ENCODE measurements around the gene KCP.

DNA sequence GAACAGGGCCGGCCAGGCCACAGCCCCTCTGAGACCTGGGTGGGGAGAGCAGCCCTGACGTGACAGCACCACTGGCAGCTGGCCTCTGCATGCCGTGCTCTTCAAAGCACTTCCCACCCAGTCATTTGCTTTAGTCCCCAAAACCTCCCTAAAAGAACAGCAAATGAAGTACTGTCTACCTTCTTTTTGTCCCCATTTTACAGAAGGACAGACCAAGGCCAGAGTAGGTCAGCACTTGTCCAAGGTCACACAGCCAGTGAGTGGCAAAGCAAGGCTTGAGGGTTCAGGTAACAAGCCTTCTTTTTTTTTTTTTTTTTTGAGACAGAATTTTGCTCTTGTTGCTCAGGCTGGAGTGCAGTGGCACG, 32.8 kb downstream of the KCP start:
- TF ChIP-seq, protein P1, sequence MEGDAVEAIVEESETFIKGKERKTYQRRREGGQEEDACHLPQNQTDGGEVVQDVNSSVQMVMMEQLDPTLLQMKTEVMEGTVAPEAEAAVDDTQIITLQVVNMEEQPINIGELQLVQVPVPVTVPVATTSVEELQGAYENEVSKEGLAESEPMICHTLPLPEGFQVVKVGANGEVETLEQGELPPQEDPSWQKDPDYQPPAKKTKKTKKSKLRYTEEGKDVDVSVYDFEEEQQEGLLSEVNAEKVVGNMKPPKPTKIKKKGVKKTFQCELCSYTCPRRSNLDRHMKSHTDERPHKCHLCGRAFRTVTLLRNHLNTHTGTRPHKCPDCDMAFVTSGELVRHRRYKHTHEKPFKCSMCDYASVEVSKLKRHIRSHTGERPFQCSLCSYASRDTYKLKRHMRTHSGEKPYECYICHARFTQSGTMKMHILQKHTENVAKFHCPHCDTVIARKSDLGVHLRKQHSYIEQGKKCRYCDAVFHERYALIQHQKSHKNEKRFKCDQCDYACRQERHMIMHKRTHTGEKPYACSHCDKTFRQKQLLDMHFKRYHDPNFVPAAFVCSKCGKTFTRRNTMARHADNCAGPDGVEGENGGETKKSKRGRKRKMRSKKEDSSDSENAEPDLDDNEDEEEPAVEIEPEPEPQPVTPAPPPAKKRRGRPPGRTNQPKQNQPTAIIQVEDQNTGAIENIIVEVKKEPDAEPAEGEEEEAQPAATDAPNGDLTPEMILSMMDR (IDR thresholded peaks at IDR 0.05; ENCODE audit: low read length) = no peak
- TF ChIP-seq EZH2 (optimal IDR thresholded peaks at IDR 0.05; ENCODE audit: low read depth, low read length) (no peak), EZH2phosphoT487 (IDR thresholded peaks at IDR 0.05; ENCODE audit: low read length) (no peak)

All from MM.1S (cell line).